Measurements from ENCODE around the gene INHBB. TPM values are rescaled to one million over a fixed set of nuclear protein-coding genes. Genes with fewer than 3 reads are reported as not detected.

The INHBB gene
- polyA plus RNA-seq, 3 donors: 0.08 TPM; not detected in 2

DNA sequence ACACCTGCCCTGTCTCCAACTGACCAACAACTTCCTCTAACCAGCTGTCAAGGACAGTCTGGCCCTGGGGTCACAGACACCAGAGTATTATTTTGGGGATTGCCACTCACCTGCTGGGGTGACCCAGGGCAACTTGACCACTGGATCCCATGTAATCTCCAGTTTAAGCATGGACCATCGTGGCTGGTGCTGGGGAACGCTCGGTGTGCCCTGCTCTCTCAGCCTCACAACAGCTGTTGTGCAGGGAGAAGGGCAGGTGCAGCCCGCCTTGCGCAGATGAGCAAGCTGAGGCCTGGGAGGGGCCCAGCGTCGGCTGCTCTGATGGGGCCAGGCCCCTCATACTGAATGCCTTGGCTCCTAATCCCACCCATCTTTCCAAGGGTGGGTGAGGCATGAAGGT is 21.0 kb upstream of the INHBB start:
- no peak overlapping the region for H3K9ac ChIP-seq (ENCODE audit: insufficient read depth, low read length, poor library complexity, severe bottlenecking)
- no peaks in the 10 kb centered on the region for H3K36me3 Mint-ChIP-seq
- no peaks in the 10 kb centered on the region for H4K20me1 ChIP-seq (ENCODE audit: insufficient read depth, low read length)
- intact Hi-C loops (cut with micrococcal nuclease): no loop called here
- H3K4me2 ChIP-seq (replicated peaks; ENCODE audit: extremely low read depth, low read length, poor library complexity, severe bottlenecking): no peak overlapping the region
- H3K27me3 Mint-ChIP-seq (ENCODE audit: low read depth in 3 of 3): peaks cover 6 to 15% (median 9%) of the 10 kb centered on the region in 3 donors
- H3K4me3 ChIP-seq (replicated peaks in 1 of 3; ENCODE audit: low read depth in 2 of 3, low read length in 3 of 3): no peak overlapping the region
- no peak overlapping the region for H3K27ac ChIP-seq (ENCODE audit: low read depth in 1 of 2, low read length in 2 of 2)
- H3K27ac Mint-ChIP-seq: no peak overlapping the region
- no peak overlapping the region for H3K4me3 Mint-ChIP-seq
- H3K27me3 ChIP-seq (ENCODE audit: control insufficient read depth in 2 of 2, insufficient read depth in 2 of 2, low read length in 2 of 2): no peaks in the 10 kb centered on the region
- peaks cover 0 to 2% (median 0%) of the 10 kb centered on the region in 7 donors for H3K9me3 Mint-ChIP-seq
- no peak overlapping the region for H2AFZ ChIP-seq (ENCODE audit: insufficient read depth, low read depth, low read length, poor library complexity, severe bottlenecking)
- WGBS (ENCODE audit: insufficient coverage): 98% methylated on average over 5 of the region's 7 CpGs
- H3K9me3 ChIP-seq (replicated peaks in 1 of 2; ENCODE audit: control insufficient read depth in 1 of 2, insufficient read depth in 1 of 2, low read length in 2 of 2): no peaks in the 10 kb centered on the region
- no peak for DNase-seq
- peaks cover 6% of the 10 kb centered on the region for H3K4me1 Mint-ChIP-seq
- H3K4me1 ChIP-seq (ENCODE audit: control insufficient read depth in 1 of 2, insufficient read depth in 2 of 2, low read length in 2 of 2): no peaks in the 10 kb centered on the region
- H3K79me2 ChIP-seq (ENCODE audit: insufficient read depth, low read length): no peaks in the 10 kb centered on the region
- H3K36me3 ChIP-seq (replicated peaks in 1 of 2; ENCODE audit: control insufficient read depth in 1 of 2, insufficient read depth in 2 of 2, low read length in 2 of 2): no peaks in the 10 kb centered on the region
- TF ChIP-seq, protein P1, sequence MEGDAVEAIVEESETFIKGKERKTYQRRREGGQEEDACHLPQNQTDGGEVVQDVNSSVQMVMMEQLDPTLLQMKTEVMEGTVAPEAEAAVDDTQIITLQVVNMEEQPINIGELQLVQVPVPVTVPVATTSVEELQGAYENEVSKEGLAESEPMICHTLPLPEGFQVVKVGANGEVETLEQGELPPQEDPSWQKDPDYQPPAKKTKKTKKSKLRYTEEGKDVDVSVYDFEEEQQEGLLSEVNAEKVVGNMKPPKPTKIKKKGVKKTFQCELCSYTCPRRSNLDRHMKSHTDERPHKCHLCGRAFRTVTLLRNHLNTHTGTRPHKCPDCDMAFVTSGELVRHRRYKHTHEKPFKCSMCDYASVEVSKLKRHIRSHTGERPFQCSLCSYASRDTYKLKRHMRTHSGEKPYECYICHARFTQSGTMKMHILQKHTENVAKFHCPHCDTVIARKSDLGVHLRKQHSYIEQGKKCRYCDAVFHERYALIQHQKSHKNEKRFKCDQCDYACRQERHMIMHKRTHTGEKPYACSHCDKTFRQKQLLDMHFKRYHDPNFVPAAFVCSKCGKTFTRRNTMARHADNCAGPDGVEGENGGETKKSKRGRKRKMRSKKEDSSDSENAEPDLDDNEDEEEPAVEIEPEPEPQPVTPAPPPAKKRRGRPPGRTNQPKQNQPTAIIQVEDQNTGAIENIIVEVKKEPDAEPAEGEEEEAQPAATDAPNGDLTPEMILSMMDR (IDR thresholded peaks at IDR 0.05): no peak

DNA sequence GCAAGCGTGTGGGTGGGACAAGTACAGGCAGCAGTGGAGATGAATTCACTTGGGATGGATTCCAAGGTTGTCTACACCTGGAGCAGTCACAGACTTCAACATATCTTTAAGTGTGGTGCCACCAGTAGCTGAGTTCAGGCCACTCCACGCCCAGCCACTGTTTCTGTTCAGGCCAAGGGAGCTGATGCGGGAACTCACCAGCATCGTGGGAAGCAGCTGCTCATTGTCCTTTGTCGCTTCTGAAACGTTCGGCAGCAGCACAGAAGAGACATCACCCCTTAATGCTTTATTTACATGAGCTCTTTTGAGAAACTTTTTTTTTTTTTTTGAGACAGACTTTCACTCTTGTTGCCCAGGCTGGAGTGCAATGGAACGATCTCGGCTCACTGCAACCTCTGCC is 19.9 kb upstream of the INHBB start:
- Mint-ChIP-seq H3K27ac (no peak overlapping the region), H3K4me3 (no peak overlapping the region), H3K27me3 (ENCODE audit: low read depth in 3 of 3) (peaks cover 6 to 18% (median 9%) of the 10 kb centered on the region in 3 donors), H3K36me3 (no peaks in the 10 kb centered on the region), H3K4me1 (peaks cover 6% of the 10 kb centered on the region), H3K9me3 (peaks cover 0 to 2% (median 0%) of the 10 kb centered on the region in 7 donors)
- Histone ChIP-seq H3K4me2 (replicated peaks; ENCODE audit: extremely low read depth, low read length, poor library complexity, severe bottlenecking) (no peak overlapping the region), H3K36me3 (replicated peaks in 1 of 2; ENCODE audit: control insufficient read depth in 1 of 2, insufficient read depth in 2 of 2, low read length in 2 of 2) (no peaks in the 10 kb centered on the region), H3K27me3 (ENCODE audit: control insufficient read depth in 2 of 2, insufficient read depth in 2 of 2, low read length in 2 of 2) (no peaks in the 10 kb centered on the region), H3K79me2 (ENCODE audit: insufficient read depth, low read length) (no peaks in the 10 kb centered on the region), H3K4me1 (ENCODE audit: control insufficient read depth in 1 of 2, insufficient read depth in 2 of 2, low read length in 2 of 2) (no peaks in the 10 kb centered on the region), H4K20me1 (ENCODE audit: insufficient read depth, low read length) (no peaks in the 10 kb centered on the region), H2AFZ (ENCODE audit: insufficient read depth, low read depth, low read length, poor library complexity, severe bottlenecking) (no peak overlapping the region), H3K4me3 (replicated peaks in 1 of 3; ENCODE audit: low read depth in 2 of 3, low read length in 3 of 3) (no peak overlapping the region), H3K9ac (ENCODE audit: insufficient read depth, low read length, poor library complexity, severe bottlenecking) (no peak overlapping the region), H3K27ac (ENCODE audit: low read depth in 1 of 2, low read length in 2 of 2) (no peak overlapping the region), H3K9me3 (replicated peaks in 1 of 2; ENCODE audit: control insufficient read depth in 1 of 2, insufficient read depth in 1 of 2, low read length in 2 of 2) (no peaks in the 10 kb centered on the region)
- TF ChIP-seq, protein P1 (IDR thresholded peaks at IDR 0.05): no peak
- 100% methylated on average over 9 of the region's 9 CpGs for WGBS (ENCODE audit: insufficient coverage)
- intact Hi-C loops (cut with micrococcal nuclease): no loop called here
- no peak for DNase-seq

All from CD14-positive monocyte (primary cell).